Loucy (cell line): ENCODE results near the gene MBP.

Experiments
- CTCF ChIP-seq: fragments of 200-600 bp; sonication (generic); conservative IDR thresholded peaks from 2 replicates; pipeline ENCODE4 v1.5.1; 2014; ENCODE audit warnings: mild to moderate bottlenecking, antibody characterized with exemption, low read length
- EZH2phosphoT487 ChIP-seq: fragments of 200-600 bp; IDR thresholded peaks from 2 replicates; pipeline ENCODE4 v1.6.1; 2018; ENCODE audit warnings: antibody characterized with exemption, mild to moderate bottlenecking, moderate library complexity, borderline replicate concordance

- no peak for TF ChIP-seq CTCF
- no peak for TF ChIP-seq EZH2phosphoT487
These were observed 126.9 kb downstream of the MBP start for GRCh38 chr18:77005651-77006195.
